CD4-positive, alpha-beta T cell treated with Interleukin-4 for 1 hour (primary cell): ENCODE data around the gene NRG3.

ENCODE experiments used
- DNase-seq, 2 donors: peaks; one replicate each; pipeline ENCODE4 v3.0.0-alpha.2; 2020 to 2022

Gene NRG3

GRCh38 chr10:82867056-82867455, 992.1 kb downstream of the NRG3 start:
- no peak for DNase-seq

GRCh38 chr10:82874671-82875070, 999.7 kb downstream of the NRG3 start:
- DNase-seq = no peak

DNA sequence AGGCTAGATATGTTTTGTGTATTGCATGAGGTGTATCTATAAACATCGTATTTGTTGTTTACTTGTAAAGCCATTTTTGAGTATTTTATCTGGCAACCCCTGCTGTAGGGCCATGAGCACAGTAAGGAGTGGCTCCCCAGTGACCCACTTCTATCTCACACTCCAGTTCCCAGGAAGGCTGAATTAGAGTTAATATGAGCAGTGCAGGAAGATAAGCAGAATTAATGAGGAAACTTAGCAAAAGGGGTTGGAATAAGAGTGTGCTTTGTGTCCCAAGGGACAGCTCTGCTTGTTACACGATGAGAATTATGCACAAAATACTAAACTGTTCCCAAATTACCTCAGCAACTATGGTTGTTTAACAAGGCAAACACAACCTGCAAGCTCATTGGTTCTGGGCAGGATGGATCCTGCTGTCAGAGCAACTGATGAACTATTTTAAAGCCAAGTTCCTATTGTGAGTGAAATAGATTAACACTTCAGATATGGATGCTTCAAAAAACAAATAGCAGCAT, 1005.8 kb downstream of the NRG3 start:
- no peak for DNase-seq

DNA sequence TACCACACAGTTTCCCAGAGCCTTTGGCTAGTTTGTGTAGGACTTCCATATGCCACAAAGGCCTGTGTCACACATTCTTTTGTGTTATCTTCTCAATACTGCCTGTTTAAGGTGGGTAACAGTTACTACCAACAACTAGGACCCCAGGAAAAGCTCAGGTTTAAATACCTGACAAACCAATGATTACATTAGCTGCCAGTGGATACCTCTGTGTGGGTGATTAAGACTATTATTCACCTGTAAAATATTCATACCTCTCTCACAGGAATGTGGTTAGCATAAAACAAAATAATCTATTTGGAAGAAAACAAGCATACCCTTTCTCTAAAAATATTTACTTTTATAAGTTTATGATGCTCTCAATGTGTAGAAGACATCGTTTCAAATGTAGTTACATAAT, 1007.7 kb downstream of the NRG3 start:
- DNase-seq = no peak

- DNase-seq = no peak
These were observed 1008.6 kb downstream of the NRG3 start for GRCh38 chr10:82883603-82884002.

- no peak for DNase-seq
These were observed 1012.5 kb downstream of the NRG3 start for GRCh38 chr10:82887488-82887887.

GRCh38 chr10:82888809-82889455, 1013.9 kb downstream of the NRG3 start:
- no peak for DNase-seq

DNA sequence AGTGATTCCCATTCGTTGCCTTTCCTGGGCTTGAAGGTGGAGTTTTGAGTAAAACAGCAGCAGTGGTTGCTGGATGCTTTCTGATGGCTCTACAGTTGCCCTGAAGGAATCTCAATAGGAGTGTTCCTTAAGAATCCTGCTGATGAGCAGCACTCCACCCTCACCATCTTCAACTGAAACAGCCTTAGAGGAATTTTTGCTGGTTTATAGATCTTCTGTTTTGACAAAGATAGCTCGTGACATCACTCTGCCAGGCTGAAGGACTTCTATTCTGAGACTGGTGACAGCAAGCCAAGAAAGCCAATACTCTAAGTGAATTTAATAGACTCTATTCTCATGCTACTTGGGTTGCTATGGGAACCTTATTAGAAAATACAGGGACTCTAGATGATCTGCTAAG, 1014.7 kb downstream of the NRG3 start:
- DNase-seq = no peak

GRCh38 chr10:82890573-82890972, 1015.6 kb downstream of the NRG3 start:
- DNase-seq = no peak

- DNase-seq = no peak
These were observed 1033.1 kb downstream of the NRG3 start for GRCh38 chr10:82908096-82908495.

DNA sequence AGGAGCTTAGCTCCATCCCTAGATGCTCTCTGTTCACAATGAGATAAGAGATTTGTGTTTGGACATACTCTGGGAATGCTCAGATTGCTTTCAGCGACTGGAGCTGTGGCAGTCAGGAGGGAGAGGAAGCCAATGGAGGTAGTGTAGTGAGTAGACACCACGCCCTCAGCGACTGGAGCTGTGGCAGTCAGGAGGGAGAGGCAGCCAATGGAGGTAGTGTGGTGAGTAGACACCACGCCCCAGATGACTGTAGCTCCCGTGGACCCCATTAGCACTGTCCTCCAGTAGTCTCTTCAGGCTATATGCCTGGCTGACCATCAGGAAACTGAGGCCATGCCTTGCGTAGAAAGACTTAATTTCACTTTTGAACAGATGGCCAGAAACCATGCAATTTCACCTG, 1033.8 kb downstream of the NRG3 start:
- no peak for DNase-seq

- no peak for DNase-seq
These were observed 1035.3 kb downstream of the NRG3 start for GRCh38 chr10:82910301-82910700.

GRCh38 chr10:82914655-82915136, 1039.7 kb downstream of the NRG3 start:
- DNase-seq = no peak

- DNase-seq = no peak
These were observed 1041.9 kb downstream of the NRG3 start for GRCh38 chr10:82916941-82917340.

- no peak for DNase-seq
These were observed 1043.0 kb downstream of the NRG3 start for GRCh38 chr10:82918022-82918421.

DNA sequence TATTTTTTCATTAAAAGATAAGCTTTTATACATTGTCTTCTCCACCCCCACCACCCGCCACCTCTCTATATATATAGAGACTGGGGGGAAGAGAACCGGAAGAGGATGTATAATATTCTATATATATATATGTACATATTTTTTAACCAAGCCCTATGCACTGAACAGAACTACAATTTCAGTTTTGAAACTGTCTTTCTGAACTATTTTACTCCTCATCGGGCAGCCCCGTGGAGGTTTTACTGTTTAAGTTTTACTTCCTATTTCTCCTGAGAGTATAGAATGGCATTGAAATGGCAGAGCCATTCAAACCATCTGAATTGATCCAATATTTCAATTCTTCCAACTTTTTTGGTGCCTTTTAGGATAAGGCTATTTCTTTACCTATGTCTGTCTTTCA, 1047.1 kb downstream of the NRG3 start:
- DNase-seq = no peak

DNA sequence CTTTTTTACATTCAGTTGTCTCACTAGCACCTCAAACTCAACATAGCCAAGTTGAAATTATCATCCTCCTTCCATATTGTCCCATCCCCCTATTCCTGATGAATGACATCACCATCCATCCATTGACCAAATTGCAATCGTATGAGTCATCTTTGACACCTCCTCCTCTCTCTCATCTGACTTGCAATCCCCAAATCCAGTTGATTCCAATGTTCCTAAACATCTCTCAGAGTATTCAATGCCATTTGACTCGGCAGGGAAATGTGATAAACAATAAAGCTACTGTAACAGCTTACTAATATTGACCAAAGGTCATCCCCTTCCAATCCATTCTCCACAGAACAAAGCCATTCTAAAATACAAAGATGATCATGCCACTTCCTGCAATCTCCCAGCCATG, 1047.8 kb downstream of the NRG3 start:
- DNase-seq = no peak

GRCh38 chr10:82924711-82925110, 1049.7 kb downstream of the NRG3 start:
- DNase-seq = no peak

DNA sequence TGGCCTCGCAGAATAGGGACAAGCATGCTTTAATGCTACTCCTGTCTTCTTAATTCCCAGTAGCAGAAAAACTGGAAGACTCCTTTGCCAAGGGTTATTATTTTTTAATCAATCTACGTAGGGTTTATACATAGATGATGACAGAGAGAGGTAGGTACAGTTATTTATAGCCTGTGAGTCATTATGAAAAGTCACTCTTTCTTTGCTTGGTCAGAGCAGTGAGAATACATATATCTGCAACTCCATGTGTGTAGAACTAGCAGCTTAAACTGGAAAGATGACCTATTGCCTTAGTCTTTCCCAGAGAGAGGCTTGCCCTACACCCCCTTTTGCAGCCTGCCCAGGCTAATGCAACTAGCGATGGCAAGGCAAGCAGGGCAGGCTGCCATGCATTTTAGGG, 1050.6 kb downstream of the NRG3 start:
- no peak for DNase-seq

DNA sequence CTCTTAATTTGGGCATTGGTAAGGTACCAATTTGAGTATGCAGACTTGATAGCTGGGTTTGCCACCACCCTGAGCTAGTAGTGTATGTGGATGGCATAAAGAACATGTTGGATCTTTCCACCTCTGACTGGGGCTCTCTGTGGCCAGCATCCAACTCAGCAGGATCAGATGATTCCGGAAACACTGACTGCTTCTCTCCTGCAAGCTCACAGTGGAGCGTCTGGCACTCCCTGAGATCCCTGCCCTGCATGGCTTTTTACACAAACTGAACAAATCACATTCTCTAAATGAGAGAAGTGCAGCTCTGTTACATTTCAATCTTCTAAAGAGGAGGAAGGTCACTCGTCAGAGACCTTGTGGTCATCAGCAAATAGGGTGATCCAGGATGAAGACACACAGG, 1057.5 kb downstream of the NRG3 start:
- no peak for DNase-seq

DNA sequence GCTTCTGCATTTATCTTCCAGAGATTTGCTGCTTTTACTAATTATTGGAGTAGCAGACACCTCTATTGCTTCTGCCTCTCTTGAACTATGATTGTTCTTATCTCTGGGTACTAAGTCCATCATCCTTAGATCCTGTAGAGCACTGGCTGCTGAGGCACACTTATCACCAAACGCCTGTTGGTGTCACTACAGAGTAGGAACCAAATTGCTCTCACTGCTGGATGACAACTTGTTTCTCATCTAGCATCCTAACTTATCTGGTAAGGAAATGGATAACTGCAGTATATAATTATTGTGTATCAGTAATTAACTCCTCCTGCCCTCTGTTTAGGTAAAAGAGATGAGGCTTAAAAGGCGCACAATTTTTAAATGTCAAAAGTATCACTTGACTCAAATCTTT, 1059.4 kb downstream of the NRG3 start:
- no peak for DNase-seq

DNA sequence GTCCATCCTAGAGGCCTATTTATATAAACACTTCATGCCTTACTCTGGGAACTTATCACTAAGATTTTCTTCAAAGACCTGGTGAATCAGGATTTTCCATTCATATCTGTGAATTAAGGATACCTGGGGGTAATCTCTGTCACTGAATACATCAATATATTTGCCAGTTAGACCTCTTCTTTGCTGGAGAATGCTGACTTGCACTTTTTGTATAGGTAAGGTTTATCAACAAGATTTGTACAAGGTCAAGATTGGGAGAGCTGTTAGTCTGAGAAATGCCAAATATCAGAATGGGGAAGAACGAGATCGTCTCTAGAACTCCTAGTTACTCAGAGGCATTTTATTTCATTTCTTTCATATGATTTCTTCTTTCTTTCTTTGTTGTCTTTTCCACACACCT, 1060.0 kb downstream of the NRG3 start:
- no peak for DNase-seq

DNA sequence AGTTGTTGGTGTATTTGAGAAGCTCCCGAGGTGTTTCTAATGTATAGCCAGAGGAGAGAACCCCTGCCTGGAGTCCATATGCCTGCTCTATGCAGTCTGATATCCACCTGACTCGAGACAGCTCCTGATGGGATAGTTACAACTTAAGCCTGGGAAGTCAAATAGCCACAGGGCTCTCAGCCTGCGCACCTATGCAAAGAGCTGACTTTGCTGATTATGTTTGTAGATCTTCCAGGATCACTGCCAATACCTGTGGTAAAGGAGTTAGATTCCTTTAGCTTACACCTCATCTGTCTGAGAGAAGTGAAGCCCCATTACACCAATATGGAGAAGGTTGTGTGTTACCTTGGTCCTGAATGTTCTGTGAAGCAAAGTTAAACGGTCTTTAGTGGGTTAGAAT, 1063.3 kb downstream of the NRG3 start:
- DNase-seq = no peak

DNA sequence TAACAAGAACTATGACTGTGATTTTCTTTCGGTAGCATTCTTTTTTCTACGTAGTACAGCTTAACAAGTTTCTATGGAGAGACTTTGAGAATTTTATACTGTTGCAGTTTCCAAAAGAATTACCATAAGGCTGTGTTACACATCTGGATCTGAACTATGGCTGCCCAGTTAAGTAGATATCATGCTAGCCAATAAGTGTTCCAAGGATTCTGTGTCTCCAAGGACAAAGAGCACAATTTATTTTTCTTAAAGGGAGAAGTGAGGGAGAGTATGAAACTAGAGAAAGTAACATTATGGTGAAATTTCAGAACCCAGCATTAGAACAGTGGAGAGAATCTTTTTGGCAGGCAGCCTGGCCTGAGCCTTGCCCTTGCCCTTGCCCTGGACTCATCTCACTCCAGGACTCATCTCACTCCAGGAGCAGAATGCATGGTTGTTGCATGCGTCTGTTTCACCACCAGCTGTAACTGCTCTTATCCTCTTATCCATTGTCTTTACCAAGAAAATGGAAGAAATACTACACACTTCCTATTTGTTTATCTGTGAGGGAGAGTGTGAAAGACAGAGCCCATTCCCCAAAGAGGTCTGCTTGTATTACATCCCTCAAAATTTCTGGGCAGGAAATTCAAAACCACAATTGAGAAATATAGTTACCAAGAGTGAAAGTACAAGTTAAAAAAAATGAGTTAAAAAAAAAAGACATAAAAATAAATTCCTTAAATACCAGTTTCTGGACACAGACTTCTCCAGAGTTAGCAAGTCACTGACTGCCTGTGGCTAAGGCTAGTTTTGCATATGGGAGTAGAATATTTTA, 1067.5 kb downstream of the NRG3 start:
- DNase-seq = no peak
